Hematopoietic multipotent progenitor cell treated with erythropoietin and hydrocortisone succinate and interleukin-3 and kit ligand, for 17 days (in vitro differentiated cells): ENCODE results near the gene ADD2.
"Not testable (repeated sequence)": the region's sequence is repeated elsewhere in the genome, so short reads cannot be mapped to it uniquely, and the experiment has no call there.

ENCODE experiments used
- DNase-seq: peaks from one replicate; pipeline ENCODE4 v3.0.0-alpha.2; 2015; ENCODE audit warnings: low spot score

The ADD2 gene

DNA sequence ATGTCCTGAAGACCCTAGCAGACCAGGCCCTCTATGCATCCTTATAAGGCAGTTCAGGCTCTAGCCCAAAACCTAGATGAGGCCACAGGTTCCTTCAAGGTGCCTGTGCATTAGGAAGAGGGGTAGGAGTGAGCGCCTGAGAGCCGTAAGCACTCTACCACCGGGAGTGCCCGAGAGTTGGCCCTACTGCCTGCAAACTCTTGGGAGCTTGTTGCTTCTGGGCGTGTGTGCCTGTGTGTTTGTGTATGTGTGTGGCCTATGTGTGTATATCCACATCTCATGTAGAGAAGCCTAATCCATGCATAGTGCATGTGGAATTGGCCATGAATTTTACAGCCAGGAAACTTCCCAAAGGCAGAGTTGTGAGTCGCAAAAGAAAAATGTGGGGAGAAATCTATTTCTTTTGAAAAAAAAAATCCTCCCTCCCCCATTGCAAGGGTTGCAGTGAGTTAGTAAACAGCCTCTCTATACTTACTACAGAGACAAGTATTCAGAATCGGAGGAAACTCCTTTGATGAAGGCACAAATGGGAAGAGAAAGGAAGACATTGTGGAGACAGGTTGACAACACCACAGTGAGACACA lies 96.8 kb downstream of the ADD2 start:
- no peak for DNase-seq

DNA sequence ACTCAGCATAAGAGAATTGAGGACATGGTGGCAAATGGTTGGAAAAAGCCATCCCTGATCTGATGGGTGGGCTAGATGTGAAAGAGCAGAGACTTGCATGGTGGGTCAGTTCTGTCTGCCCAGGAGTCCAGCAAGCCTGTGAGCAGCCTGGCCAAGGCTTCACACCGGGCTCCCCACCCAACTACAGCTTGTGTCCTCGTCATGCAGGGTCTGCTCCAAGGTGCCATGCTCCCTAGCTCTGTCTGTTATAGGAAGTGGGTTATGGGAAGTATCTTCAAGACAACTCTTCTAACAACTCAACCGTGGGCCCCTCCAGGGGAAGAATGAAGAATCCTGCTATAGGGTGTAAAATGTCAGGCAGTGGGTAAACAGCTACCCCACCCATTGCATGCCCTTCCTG lies 97.4 kb downstream of the ADD2 start:
- DNase-seq = no peak

DNA sequence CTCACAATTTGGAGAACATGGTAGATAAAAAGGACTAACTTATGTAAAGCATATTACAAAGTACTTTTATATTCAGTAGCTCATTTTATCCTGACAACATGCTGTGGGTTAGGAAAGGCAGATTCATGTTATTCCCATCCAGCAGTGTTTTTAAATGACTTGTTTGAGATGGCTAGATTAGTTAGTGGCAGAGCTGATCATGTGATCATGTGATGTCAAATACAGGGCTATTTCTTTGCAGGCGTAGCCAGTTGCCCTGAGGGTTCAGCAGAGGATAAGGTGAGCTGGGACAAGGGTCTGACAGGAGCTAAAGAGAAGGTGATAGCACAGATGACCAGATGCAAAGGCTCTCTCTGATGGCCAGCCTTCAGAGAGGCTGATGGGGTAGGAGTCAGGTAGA lies 97.8 kb downstream of the ADD2 start:
- DNase-seq = no peak

DNA sequence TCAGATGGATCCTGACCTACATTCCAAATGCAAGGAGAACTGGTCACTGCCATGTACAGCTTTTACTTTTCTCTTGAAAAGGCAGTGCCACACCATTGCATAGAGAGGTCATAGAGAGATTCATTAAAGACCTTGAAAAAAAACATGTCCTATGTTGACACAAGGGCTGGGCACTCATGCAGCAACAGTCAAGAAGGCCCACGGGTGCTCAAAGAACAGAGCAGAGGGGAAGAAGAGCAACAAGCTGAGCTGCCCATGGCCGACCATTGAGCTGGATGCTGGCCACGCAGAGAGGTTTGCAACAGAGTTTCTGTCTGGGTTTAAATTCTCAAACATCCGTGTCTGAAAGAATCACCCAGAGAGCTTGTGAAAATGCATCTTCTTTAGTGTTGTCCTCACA lies 99.1 kb downstream of the ADD2 start:
- DNase-seq = no peak

DNA sequence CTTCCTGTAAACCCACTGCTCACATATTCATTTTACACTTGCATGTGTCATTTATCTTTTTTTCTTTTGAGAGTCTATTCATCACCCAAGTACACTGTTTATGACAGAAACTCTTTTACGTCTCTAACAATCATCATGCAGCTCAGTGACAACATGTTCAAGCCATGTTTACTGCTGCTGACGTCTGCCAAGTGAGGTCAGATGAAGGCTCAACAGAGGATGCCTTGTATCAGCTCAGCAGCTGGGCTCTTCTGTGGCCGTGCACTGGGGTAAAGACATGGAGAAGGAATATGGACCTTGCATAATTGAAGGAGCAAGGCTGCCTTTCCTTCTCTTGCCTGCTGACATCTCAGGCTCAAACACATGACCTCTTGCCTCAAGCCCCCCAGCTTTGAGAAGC lies 99.6 kb downstream of the ADD2 start:
- no peak for DNase-seq

DNA sequence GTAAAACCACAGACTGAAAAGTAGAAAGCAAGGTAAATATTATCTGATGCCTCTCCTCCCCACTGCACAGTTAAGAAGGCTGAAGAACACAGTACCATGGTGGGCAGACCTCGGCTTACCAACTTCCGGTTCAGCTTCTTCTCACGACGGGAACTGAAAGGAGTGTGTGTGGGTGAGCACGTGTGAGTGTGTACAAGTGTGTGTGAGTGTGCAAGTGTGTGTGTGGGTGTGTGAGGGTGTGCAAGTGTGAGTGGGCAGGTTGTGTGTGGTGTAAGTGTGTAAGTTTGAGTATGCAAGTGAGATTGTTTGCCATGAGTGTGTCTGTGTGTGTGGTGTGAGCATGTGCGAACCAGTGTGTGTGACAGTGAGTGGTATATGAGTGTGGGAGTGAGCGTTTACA lies 103.5 kb downstream of the ADD2 start:
- DNase-seq = no peak

DNA sequence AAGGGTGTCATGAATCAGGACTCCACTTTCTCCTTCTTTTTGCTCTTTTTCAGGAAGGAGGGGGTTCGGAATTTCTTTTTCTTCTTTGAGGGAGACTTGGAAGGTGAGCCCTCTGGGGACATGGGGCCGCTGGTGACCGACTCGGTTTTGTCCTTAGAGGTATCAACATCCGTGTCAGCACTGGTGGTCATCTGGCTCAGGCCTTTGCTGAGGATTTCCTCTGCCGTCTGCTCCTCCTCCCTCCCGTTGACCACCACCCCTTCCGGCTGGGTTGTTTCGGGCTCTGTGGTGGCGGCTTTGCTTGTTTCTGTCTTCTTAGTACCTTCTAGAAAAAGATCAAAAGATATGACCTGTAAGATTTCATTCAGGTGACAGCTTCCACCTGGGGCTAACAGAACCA lies 104.6 kb downstream of the ADD2 start:
- DNase-seq = no peak

DNA sequence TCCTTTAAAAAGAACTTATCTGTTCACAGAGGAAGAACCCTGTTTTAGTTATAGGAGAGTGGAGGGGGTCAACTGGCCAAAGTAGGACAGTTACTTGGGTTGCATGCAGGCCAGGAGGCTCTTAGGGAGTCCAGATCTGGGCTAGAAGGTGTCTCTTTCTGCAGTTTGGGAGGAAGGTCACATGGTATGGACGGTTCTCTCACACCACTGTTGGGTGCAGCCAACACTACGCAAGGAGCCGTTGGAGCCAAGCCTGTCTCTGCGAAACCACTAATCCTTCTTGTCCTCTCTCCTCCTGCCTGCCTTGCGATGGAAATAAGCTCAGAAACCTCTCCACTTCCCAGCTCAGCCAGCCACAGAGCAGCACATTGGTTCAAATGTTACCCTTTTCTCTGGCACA lies 108.4 kb downstream of the ADD2 start:
- DNase-seq = no peak

DNA sequence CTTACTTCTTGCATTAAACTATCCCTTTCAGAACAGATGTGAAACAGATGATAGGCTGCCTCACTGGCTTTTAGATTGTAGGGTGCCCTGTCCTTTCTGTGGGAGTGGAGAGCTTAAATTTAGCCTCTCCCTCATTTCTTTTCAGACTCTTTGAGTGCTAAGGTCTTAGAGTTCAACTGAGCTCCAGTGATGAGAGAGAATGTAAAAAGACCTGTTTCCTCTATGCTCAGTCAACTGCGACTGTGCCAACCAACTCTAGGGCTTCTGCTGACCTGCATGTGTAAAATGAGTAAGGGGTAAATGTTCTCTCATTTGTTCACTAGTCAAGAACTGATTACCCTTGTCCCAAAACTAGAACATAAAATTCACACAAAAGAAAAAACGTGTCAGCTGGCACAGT lies 109.5 kb downstream of the ADD2 start:
- DNase-seq = no peak

DNA sequence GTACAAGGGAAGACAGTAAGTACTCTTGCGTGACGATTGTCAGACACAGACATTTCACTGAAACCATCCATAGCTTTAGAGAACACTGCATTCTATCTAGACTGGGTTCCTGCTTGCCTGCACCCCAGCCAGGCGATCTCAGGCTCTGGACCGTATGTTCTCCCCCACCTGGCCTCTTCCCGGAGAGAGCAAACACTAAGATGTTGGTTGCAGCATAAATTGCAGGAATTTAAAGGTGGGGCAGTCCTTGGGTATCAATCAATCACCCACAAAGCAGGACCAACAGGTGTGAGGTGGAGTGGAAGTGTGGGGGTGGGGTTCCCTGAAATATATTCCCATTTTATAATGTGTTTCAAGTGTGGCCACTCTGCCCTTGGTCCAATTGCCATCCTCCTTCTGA lies 110.8 kb downstream of the ADD2 start:
- DNase-seq = no peak

DNA sequence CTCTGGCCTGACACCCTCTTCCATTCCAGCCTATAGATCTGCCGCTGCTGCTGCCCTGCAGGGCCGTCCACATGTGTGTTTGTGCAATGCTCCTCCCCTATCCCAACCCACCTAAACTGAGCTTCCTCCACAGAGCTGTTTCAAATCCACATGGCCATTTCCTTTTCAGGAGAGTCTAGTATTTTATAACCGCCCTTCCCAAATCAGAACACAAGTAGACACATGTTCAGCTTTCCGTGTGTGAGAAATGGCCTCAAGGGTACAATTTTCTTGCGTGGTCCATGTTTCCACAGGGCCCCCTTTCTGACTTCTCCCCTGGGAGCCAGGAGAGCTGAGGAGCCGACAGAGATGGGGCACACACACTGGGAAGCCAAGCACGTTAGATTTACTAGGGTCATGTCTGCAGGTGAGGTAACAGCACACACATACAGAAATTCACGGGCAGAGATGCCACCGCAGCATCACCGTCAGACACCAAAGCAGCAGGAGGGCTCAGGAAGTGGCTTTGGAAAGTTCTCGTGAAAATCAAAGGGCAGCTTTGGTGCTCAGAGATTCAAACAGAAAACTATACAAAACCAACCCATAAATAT lies 111.5 kb downstream of the ADD2 start:
- DNase-seq = no peak

DNA sequence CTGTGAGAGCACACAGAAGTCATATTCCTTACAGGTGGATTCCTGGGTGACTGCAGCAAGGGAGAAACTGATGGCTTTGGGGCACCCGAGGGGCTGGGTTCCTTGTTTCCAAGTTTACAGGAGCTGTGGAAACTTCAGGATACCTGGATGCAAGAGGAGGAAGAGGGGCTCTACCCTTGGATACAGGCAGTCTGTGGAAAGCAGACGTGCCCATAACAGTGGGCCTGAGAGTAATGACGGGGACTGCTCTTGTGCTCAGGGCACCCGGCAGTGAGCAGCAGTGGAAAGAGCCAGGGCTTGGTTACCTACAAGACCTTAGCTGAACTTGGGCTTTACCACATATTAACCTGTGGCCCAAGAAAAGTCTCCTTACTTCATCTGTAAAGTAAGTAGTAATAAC lies 112.2 kb downstream of the ADD2 start:
- DNase-seq = no peak

DNA sequence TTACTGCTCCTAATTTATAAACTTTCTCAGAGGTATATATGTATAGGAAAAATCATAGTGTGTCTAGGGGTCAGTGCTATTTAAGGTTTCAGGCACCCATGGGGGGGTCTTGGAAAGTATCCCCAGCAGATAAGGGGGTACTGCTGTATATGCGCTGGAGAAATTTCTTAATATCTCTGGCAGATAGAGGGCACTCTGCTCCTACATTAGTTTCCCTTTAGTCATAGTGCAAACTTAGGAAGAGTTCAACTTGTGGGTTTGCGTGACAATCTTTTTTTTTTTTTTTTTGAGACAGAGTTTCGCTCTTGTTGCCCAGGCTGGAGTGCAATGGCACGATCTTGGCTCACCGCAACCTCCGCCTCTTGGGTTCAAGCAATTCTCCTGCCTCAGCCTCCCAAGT lies 112.8 kb downstream of the ADD2 start:
- DNase-seq = not testable (repeated sequence)

DNA sequence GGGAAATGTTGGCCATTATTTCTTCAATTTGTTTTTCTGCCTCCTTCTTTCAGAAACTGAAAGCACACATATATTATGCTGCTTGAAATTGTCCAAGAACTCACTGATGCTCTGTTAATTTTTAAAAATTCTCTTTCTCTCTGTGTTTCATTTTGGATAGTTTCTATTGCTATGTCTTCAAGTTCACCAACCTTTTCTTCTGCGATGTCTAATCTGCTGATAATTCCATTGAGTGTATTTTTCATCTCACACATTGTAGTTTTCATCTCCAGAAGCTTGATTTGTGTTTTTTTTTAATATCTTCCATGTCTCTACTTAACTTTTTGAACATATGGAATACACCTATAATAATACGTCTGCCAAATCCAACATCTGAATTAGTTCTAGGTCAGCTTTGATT lies 116.3 kb downstream of the ADD2 start:
- no peak for DNase-seq

DNA sequence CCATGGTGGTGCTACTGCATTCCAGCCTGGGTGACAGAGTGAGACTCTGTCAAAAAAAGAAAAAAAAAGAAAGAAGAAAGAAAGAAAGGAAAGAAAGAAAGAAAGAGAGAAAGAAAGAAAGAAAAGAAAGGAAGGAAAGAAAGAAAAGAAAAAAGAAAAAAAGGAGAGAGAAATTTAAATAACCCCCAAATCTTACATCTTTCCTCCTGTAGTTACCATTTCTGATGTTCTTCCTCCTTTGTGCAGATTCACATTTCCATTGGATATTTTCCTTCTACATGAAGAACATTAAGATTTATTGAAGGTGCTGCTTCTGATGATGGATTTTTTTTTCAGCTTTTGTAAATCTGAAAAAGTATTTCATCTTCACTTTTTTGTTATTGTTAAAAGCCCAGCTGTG lies 117.0 kb downstream of the ADD2 start:
- DNase-seq = no peak

DNA sequence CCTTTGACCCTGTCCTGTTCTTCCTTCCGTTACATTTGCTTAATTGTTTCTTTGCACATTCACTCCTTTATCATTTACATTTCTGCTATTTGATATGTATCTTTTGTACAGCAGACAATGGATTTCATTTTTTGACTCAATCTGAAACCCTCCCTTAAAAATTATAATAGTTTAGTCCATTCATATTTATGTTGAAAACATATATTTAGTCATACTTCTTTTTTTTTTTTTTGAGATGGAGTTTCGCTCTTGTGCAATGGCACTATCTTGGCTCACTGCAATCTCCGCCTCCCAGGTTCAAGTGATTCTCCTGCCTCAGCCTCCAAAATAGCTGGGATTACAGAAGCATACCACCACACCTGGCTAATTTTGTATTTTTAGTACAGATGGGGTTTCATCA lies 119.0 kb downstream of the ADD2 start:
- no peak for DNase-seq

DNA sequence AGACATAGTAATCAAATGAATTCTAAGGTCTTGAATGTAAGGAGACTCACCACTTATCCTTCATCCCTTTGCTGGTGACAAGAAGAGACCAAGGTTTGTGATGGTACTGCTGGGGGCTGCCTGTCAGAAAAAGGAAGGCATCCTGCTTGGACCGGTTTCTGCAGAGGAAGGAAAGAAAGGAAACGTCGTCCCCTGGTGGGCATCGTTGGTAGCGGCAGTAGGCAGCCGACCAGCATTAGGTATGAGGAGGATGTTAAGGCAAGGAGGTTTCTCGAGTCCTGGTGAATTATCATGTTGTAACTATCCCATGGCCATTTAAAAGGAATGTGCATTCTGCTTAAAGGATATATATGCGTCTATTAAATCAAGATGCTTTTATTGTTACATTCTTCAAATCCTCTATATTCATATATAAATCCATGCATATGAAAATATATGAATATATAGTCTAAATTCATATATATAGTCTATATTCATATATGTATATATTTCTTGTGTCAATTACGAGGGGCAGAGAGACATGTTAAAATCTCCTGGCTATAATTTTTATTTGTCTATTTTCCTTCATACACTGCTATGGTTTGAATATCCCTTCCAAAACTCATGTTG lies 120.0 kb downstream of the ADD2 start:
- peak; percentile 61 for DNase-seq

DNA sequence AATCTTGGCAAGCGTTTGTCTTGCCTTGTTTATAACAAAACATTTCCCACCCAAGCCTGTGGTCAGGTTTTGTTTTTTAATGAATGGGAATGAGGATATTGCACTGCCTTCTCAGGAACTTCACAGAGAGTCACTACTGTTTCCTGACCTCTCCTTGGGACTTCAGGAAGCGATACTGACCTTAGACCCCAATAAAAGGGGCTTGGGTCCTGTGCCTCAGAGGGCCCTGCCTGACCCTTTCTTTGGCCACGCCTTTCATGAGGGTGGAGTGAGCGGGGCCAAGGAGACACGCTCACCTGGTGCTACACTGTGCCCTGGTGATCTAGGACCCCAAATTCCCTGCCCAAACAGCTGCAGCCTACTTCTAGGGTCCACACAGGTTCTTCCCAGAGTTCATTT lies 121.6 kb downstream of the ADD2 start:
- DNase-seq = no peak

DNA sequence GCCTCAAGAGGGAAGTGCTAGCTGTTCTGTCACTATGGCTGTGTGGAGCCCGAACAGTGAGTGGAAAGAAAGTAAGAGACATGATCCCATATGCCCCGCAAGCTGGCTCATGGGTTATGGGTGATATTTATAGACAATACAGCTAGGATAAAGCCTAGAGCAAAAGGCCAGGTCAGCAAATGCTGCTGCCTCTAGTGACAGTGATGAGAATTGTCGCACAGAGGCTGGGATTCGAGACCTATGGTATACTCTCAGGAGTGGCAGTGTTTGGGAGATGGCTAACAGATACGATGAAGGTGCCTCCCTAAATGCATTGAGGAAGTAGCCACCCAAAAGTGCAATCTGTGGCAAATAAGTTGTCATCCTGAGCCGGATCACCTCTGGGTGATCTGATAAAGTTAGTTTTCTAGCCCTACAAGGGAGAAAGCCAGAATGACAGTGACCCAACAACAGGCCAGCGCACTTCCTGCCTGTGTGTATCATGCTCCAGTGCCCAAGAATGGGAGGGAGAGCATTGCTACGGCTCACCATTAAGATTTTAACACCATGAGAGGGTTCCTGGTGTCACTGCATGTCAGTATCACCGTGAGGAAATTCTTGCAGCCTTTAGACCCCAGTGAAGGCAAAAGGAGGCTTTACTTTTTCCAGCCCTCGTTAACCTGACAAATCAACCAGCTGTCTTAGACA lies 122.1 kb downstream of the ADD2 start:
- DNase-seq = no peak

DNA sequence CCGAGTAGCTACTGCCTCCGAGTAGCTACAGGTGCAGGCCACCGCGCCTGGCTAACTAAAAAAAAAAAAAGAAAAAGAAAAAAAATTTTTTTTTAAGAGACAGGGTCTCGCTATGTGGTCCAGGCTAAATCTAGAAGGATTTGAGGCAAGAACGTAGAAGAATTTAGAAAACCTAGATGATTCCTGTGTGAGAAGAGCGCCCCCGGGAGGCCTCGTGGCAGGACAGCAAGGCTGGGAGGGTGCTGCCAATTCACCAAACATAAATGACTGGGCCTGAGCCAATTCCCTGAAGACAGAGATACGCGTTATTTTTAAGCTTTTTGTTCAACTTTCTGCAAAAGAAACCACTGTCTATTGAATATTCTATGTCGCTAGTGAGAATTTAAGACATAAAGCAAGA lies 124.3 kb downstream of the ADD2 start:
- peak; percentile 47 for DNase-seq

DNA sequence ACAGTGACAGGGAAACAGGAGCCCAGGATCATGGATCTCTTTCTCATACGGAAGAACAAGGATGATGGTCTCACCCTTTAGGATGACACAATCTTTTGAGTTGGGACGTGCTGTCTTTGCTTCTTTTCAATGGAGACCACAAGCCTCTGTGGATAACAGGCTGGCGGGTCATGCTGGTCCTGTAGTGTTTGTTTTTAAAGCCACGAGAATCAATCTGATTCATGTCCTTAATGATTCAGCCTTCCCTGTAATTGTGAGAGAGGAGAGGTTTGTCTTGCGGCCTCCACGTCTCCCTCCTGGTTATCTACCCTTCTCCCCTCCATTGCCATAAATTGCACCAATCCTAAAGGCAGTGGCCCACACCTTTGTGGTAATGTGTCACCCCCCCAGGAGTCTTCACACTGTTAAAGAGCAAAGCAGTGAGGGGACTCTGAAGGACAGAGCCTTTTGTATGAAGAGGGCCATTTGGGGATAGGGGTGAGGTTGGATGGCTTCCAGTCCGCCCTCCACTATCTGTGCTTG lies 126.7 kb downstream of the ADD2 start:
- no peak for DNase-seq

DNA sequence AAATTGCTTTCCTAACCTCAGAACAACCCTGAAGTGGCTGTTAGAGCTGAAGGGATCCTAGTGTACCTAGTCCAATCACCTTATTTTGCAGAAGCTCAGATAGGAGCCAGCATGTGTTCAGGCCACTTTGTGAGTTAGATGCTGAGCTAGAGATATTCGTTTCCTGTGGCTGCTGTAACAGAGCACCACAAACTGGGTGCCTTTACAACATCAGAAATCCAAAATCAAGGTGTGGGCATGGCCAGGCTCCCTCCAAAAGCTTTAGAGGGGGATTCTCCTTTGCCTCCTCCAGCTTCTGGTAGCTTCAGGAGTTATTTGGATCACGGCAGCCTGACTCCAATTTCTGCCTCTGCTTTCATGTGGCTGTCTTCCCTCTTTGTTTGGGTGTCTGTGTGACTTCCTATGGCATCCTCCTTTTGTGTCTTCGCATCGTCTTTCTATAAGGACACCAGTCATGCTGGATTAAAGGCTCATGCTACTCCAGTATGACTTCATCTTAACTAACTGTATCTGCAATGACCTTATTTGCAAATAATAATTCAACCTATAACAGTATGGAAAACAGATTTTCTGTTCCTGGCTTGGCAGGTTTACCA lies 128.1 kb downstream of the ADD2 start:
- DNase-seq = no peak

DNA sequence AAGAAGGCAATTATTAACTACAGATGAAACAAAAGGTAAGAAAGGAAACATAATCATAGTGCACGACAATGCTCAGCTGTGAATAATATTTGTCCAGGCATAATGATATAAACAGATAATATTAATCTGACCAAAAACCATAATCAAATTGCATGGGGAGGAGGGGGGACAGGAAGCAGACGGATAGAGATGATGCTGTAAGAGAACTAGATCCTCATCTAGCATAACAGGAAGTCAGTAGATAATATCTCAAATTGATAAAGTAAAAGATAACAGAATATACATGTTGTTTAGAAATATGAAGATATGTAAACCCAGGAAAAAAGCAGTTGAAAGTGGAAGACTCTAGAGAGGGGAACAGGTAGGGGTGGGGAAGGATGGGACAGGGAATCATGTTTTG lies 129.4 kb downstream of the ADD2 start:
- DNase-seq = no peak
